Gastroesophageal sphincter (tissue), 3 donors: ENCODE data around the gene CDCA5.

Source experiments
- CTCF ChIP-seq, 4 experiments: fragments of 200-600 bp in 2 of 4; fragments of 450-650 bp in 2 of 4; sonication (generic) in 1 of 4; IDR thresholded peaks; one replicate each; pipeline ENCODE4 v1.5.1; 2017 to 2019; ENCODE audit warnings: antibody characterized with exemption in 4 of 4, mild to moderate bottlenecking in 2 of 4, moderate library complexity in 2 of 4
- EP300 ChIP-seq: sonication (generic); formaldehyde crosslinking; IDR thresholded peaks from one replicate; pipeline ENCODE4 v1.6.1; 2017; ENCODE audit warnings: antibody characterized with exemption, mild to moderate bottlenecking
- POLR2A ChIP-seq, 2 donors: fragments of 450-650 bp; IDR thresholded peaks; one replicate each; pipeline ENCODE4 v1.6.1; 2017; ENCODE audit warnings: antibody characterized with exemption in 2 of 2, mild to moderate bottlenecking in 2 of 2, moderate library complexity in 1 of 2

GRCh38 chr11:65087827-65088226 is 4.0 kb upstream of the CDCA5 start:
- TF ChIP-seq CTCF (IDR thresholded peaks at IDR 0.05), result no peak
- TF ChIP-seq POLR2A (IDR thresholded peaks at IDR 0.05), result no peak
- TF ChIP-seq EP300, result no peak
